NCI-H2171 (cell line): ENCODE results near the gene PXMP2.
"Not testable (repeated sequence)": the region's sequence is repeated elsewhere in the genome, so short reads cannot be mapped to it uniquely, and the experiment has no call there.

Experiments
- DNase-seq: peaks from one replicate; lab custom pipeline; 2025; lab: John Stamatoyannopoulos, UW

Gene PXMP2

DNA sequence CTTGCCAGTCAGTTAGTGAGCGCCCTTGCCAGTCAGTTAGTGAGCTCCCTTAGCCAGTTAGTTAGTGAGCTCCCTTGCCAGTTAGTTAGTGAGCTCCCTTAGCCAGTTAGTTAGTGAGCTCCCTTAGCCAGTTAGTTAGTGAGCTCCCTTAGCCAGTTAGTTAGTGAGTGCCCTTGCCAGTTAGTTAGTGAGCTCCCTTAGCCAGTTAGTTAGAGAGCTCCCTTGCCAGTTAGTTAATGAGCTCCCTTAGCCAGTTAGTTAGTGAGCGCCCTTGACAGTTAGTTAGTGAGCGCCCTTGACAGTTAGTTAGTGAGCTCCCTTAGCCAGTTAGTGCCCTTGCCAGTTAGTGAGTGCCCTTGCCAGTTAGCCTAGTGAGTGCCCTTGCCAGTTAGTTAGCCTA lies 7.5 kb downstream of the PXMP2 start:
- not testable (repeated sequence) for DNase-seq

- DNase-seq, result no peak
Observed at GRCh38 chr12:132695431-132695830, 8.0 kb downstream of the PXMP2 start.

DNA sequence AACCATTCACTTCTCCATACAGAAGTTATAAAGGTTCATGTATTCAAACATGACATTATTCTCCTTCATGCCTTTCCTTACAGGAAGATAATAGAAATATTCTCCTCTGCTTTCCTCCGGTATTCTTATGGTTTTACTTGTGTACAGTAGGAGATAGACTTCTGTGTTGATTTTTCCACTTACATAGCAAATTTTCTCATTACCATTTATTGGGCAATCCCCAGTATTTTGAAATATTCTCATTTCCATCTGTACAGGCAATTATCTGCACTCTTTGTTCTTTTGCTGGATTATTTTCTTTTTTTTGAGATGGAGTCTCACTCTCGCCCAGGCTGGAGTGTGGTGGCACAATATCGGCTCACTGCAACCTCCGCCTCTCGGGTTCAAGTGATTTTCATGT lies 11.0 kb downstream of the PXMP2 start:
- no peak for DNase-seq

DNA sequence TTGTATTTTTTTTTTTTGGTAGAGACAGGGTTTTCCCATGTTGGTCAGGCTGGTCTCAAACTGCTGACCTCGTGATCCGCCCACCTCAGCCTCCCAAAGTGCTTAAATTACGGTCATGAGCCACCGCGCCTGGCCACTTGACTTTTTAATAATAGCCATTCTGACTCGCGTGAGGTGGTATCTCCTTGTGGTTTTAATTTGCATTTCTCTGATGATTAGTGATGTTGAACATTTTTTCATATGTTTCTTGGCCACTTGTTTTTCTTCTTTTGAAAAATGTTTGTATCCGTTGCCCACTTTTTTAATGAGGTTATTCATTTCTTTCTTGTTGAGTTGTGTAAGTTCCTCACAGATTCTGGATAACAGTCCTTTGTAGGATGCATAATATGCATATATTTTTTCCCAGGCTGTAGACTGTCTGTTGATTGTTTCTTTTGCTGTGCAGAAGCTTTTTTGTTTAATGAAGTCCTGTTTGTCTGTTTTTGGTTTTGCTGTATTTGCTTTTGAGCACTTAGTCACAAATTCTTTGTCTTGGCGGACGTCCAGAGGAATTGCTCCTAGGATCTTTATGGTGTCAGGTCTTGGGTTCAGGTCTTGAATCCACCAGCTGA lies 12.9 kb downstream of the PXMP2 start:
- DNase-seq, result no peak

DNA sequence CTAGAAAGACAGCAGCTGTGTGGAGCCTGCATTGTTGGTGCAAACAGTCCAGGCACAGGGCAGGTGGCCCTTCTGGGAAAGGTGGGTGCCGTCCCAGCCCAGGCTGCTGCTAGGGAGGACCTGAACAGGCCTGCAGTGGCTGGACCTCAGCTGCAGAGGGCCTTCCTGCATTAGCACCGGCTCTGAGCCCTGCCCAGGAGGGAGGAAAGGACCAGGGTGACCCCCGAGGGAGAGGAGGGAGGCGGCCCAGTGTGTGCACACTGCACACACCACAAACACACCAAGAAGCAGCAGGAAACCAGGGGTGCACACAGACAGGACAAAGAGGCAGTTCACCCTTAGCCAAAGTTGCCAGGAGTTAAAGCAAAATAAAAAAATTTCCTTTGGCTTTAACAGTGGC lies 15.3 kb downstream of the PXMP2 start:
- no peak for DNase-seq

DNA sequence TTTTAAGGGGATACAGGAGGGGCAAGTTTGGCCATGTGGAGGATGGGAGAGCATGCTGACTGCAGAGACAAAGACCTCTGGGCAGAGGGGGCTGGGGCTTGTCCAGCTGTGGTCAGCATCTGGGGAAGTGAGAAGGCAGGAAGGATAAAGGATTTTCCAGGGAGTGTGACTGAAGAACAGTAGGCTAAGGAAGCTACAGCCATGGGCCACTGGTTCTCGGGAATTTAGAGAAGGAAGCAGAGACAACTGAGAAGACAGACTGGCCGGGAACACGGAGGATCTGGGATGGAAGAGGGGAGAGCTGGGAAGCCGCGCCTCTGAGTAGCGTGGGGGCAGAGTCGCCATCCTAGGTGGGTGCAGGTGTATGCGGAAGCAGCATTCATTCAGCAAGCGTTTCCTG lies 16.3 kb downstream of the PXMP2 start:
- no peak for DNase-seq

GRCh38 chr12:132707241-132707640 lies 19.9 kb downstream of the PXMP2 start:
- DNase-seq, result no peak

DNA sequence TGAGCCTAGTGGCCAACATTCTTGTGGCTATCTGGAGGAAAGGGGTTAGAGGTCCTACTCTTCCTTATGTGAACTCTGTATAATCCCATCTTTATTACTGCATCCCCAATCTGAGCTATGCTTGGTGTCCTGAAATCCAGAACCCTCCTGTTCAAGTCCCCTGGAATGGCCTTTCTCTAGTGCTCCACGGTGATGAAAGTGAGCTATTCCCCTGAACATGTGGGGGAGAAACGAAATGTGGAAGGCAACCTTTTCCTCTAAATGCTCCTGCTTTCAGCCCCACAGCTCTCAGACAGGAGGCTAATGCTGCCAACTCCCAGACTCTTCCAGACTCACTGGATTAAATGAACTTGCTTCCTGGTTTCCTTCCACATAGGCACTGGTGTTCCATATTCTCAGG lies 20.8 kb downstream of the PXMP2 start:
- no peak for DNase-seq

DNA sequence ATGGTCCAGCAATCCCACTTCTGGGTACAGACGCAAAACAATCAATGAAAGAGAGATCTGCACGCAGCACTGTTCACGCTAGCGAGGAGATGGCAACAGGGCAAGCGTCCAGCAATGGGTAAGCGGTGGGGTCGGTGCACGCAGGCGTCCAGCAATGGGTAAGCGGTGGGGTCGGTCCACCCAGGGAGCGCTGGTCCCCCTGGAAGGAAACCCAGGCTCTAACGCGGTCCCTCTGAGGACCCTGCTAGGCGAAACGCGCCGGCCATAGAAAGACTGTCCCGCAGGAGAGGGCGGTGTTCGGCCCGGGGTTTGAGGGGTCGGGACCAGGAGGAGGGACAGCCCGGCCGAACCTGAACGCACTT lies 22.6 kb downstream of the PXMP2 start:
- DNase-seq, result no peak

- DNase-seq, result peak; percentile 89
Observed at GRCh38 chr12:132710405-132711079, 23.2 kb downstream of the PXMP2 start, which contains the start of gene PGAM5. TSS of gene PGAM5 (plus strand) at chr12:132710842. CDS start at chr12:132710877, 35 bp downstream.

DNA sequence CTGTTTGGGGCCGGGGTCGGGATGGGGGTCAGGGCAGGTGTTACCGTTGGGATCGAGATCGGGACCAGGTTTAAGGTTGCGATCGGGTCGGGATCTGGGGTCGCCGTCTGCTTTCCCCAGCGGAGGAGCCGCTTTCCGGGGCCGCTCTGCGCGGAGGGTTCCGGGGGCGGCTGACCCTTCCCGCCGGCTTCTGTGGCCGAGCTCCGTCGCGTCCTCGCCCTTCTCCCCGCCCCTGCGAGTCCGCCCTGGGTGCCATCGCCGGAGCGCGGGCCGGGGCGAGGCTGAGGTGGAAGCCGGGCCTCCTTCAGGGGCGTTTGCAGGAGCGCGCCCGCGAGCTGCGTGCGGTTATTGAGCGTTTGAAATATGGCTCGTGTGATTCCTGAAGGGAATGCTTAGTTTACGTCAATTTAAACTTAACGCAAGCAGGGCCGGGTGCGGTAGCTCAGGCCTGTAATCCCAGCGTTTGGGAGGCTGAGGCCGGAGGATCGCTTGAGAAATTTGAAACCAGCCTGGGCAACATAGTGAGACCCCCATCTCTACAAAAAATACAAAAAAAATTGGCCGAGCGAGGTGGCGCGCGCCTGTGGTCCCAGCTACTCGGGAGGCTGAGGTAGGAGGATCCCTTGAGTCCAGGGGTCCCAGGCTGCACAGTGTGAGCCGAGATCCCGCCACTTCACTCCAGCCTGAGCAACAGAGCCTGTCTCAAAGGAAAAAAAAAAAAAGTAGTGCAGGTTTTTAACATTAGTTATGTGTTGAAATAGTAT lies 23.9 kb downstream of the PXMP2 start:
- no peak for DNase-seq

GRCh38 chr12:132713123-132713522 lies 25.7 kb downstream of the PXMP2 start:
- DNase-seq, result no peak

DNA sequence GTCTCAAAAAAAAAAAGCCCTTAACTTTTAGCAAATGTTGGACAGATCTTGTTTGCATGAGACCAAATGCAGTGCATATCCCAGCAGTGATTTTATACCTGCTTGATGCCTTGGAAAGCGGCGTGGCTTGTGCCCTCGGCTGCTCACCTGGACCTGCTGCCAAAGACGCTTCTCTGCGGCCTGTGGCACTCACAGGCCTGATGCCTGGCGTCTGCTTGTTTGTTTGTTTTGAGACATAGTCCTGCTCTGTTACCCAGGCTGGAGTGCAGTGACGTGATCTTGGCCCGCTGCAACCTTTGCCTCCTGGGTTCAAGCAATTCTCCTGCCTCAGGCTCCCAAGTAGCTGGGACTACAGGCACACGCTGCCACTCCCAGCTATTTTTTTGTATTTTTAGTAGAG lies 28.5 kb downstream of the PXMP2 start:
- DNase-seq, result no peak

GRCh38 chr12:132716356-132716755 lies 29.0 kb downstream of the PXMP2 start:
- DNase-seq, result no peak

DNA sequence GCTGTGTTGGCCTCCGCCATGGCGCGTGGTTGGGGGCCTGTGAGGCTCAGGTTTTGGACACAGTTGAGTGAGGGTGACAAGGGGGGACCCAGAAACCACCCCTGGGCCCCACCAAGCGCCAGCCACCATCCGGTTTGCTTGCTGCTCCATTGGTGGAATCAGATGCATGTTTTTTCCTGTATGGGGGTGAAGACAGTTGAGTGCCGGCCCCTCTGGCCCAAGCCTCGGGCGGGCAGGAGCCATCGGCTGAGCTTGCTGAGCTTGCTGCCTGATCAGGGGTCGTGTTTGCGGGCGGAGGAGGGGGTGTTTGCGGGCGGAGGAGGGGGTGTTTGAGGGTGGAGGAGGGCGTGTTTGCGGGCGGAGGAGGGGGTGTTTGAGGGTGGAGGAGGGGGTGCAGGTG lies 29.6 kb downstream of the PXMP2 start:
- no peak for DNase-seq

GRCh38 chr12:132717531-132718387 lies 30.4 kb downstream of the PXMP2 start:
- no peak for DNase-seq

DNA sequence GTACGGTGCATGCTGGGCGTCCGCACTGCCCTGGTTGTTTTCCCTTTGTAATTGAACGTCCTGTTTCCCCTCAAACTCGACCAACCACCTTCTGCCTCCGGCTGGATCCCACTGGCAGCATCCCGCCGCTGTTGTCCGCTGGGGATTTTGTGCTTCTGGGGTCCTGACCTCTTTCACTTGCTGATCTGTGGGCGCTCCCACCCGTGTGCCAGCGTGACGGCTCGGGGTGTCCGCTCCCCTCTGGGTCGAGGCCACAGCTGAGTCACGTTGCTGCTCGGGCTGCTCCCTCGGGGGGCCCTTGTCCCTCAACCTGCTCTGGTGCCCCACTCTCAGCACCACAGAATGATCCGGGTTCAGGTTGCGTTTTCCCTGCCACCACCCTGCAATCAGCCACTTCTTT lies 31.3 kb downstream of the PXMP2 start:
- DNase-seq, result no peak

DNA sequence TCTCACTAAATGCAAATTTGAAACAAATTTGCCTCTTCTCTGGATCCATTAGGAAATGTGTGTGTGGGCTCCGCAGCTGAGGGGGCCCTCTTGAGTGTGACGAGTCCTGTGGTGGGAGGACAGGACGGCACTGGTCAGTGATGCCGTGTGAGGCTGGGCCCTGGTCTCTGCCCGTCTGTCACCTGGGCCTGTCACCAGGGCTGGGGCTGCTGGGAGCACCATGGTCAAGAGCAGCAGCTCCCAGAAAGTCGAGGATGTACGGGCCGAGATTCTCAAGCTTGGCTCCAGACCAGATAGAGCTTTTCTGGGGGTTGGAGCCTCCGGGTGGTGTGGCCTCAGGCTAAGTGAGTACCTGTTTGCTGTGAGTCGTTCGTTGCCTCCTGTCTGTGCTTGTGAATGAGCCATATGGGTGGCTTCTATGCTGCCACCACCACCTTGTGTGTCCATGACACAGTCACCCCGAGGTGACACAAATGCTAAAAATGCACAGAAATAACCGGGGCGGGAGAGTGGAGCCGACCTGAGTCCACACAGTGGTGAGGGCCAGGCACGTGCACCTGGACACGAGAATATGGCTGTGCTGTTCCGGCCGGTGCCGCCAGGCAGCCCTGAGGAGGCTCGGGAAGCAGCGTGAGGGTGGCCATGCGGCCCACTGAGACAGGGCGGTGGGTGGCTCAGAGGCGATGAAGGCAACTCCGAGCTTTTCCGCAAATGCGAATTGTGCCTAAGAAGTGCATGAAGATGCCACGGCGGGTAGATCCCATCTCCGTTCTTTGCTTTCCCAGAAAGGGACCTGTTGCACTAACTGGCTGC lies 32.0 kb downstream of the PXMP2 start:
- no peak for DNase-seq

DNA sequence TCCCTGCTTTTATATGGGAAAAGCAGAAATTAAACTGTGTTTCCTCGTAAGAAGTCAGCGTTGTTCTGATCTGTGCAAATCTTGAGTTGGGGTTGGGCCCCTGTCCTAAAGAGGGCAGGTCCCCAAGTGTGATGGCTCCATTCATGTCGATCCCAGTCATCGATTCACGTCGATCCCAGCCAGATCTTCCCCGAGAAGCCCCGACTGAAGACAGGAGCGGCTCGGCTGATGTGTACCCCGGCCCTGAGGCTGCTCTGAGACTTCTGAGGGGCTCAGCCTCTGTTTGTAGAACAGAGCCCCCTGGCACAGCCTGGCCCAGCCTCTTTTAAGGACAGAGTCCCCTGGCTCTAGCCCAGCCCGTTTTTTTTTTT lies 32.6 kb downstream of the PXMP2 start:
- no peak for DNase-seq

GRCh38 chr12:132720606-132721345 lies 33.4 kb downstream of the PXMP2 start:
- no peak for DNase-seq
